ENCODE measurements around the gene PEX5L. TPM values are rescaled to one million over a fixed set of nuclear protein-coding genes. Genes with fewer than 3 reads are reported as not detected.

PEX5L gene
- total RNA-seq, 1 experiment from 2014 or later: 0.60 TPM

- DNase-seq: no peak
Measured at GRCh38 chr3:179861953-179862352, 174.8 kb downstream of the PEX5L start.

DNA sequence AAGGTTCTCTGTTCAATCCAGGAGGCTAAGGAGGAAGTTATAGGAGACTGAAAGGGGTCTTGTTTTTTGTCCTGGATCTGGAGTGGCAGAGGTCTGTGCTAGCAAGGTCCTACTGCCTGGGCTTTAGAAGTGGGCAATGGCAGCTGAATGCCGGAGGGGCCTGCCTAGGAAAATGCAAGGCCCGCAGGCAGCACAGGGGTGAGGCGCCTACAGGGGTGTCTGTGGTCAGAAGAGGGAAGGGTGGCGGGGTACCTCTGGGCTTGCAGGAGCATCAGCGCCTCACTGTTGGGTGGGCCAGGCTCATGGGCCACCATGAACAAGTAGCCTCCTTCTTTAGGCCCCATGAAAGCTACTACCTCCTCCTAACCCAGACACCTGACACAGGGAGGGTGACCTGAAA is 175.4 kb downstream of the PEX5L start:
- no peaks in the 10 kb centered on the region for H4K20me1 ChIP-seq (ENCODE audit: insufficient read depth, low read depth, low read length)
- DNase-seq: no peak
- H2AFZ ChIP-seq (ENCODE audit: low read length): no peak overlapping the region
- no peak overlapping the region for H3K4me3 ChIP-seq (ENCODE audit: low read length)
- no peak overlapping the region for H3K9ac ChIP-seq (ENCODE audit: low read length)
- no peaks in the 10 kb centered on the region for H3K36me3 ChIP-seq (ENCODE audit: insufficient read depth, low read length)
- H3K79me2 ChIP-seq (ENCODE audit: low read length): no peaks in the 10 kb centered on the region
- no peak overlapping the region for H3K4me2 ChIP-seq (ENCODE audit: low read depth, low read length, poor library complexity, severe bottlenecking)
- no peaks in the 10 kb centered on the region for H3K27me3 ChIP-seq (ENCODE audit: low read length)
- H3K9me2 ChIP-seq (replicated peaks; ENCODE audit: insufficient read depth, low read length): no peaks in the 10 kb centered on the region
- no peak overlapping the region for H3K27ac ChIP-seq (ENCODE audit: low read length)
- 0 out of 2 replicates have a peak, but pooled peaks cover 3% of the 10 kb centered on the region for H3K4me1 ChIP-seq (ENCODE audit: low read length)
- no peaks in the 10 kb centered on the region for H3K9me3 ChIP-seq (ENCODE audit: low read length)

More at GRCh38 chr3:179861953-179862352, 174.8 kb downstream of the PEX5L start:
- Histone ChIP-seq H3K4me2 (ENCODE audit: low read depth, low read length, poor library complexity, severe bottlenecking) (no peak overlapping the region), H3K36me3 (ENCODE audit: insufficient read depth, low read length) (no peaks in the 10 kb centered on the region), H3K9me3 (ENCODE audit: low read length) (no peaks in the 10 kb centered on the region), H3K9ac (ENCODE audit: low read length) (no peak overlapping the region), H3K9me2 (replicated peaks; ENCODE audit: insufficient read depth, low read length) (no peaks in the 10 kb centered on the region), H3K4me3 (ENCODE audit: low read length) (no peak overlapping the region), H3K27ac (ENCODE audit: low read length) (no peak overlapping the region), H3K4me1 (ENCODE audit: low read length) (0 out of 2 replicates have a peak, but pooled peaks cover 3% of the 10 kb centered on the region), H4K20me1 (ENCODE audit: insufficient read depth, low read depth, low read length) (no peaks in the 10 kb centered on the region), H3K79me2 (ENCODE audit: low read length) (no peaks in the 10 kb centered on the region), H2AFZ (ENCODE audit: low read length) (no peak overlapping the region), H3K27me3 (ENCODE audit: low read length) (no peaks in the 10 kb centered on the region)

GRCh38 chr3:179860275-179861107 is 176.2 kb downstream of the PEX5L start:
- H3K27ac ChIP-seq (ENCODE audit: low read length): no peak overlapping the region
- DNase-seq: no peak

DNA sequence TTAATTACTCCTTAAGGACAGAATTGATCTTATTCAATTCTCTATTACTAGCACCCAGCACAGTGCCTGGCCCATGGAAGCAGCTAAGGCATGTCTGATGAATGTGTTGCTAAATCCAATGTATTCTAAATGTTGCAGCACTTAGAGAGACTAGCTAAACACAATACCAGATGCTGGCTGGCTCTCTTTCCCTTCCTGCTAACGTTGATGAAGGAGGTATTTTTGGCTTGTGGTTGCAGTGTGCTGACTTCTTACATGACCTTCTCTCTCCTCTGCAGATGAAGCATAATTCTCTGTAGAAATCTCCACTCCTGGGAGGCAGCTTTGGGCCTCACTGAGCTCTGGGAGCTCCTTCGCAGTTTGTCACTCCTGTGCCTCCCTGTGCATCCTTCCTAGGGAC is 183.6 kb downstream of the PEX5L start:
- Histone ChIP-seq H3K9ac (ENCODE audit: low read length) (no peak overlapping the region), H2AFZ (ENCODE audit: low read length) (no peak overlapping the region), H3K9me2 (replicated peaks; ENCODE audit: insufficient read depth, low read length) (no peaks in the 10 kb centered on the region), H3K79me2 (ENCODE audit: low read length) (no peaks in the 10 kb centered on the region), H3K27ac (ENCODE audit: low read length) (no peak overlapping the region), H3K4me1 (ENCODE audit: low read length) (peaks cover 14% of the 10 kb centered on the region), H3K4me2 (ENCODE audit: low read depth, low read length, poor library complexity, severe bottlenecking) (no peak overlapping the region), H3K27me3 (ENCODE audit: low read length) (no peaks in the 10 kb centered on the region), H4K20me1 (ENCODE audit: insufficient read depth, low read depth, low read length) (no peaks in the 10 kb centered on the region), H3K36me3 (ENCODE audit: insufficient read depth, low read length) (no peaks in the 10 kb centered on the region), H3K9me3 (ENCODE audit: low read length) (no peaks in the 10 kb centered on the region), H3K4me3 (ENCODE audit: low read length) (no peak overlapping the region)
- no peak for DNase-seq

More at GRCh38 chr3:179860275-179861107, 176.2 kb downstream of the PEX5L start:
- Histone ChIP-seq H3K9me3 (ENCODE audit: low read length) (no peaks in the 10 kb centered on the region), H3K9ac (ENCODE audit: low read length) (no peak overlapping the region), H3K79me2 (ENCODE audit: low read length) (no peaks in the 10 kb centered on the region), H3K9me2 (replicated peaks; ENCODE audit: insufficient read depth, low read length) (no peaks in the 10 kb centered on the region), H3K4me2 (ENCODE audit: low read depth, low read length, poor library complexity, severe bottlenecking) (no peak overlapping the region), H3K4me3 (ENCODE audit: low read length) (no peak overlapping the region), H3K36me3 (ENCODE audit: insufficient read depth, low read length) (no peaks in the 10 kb centered on the region), H2AFZ (ENCODE audit: low read length) (no peak overlapping the region; the same call in 1 of the 2 replicates), H3K4me1 (ENCODE audit: low read length) (0 out of 2 replicates have a peak, but pooled peaks cover 3% of the 10 kb centered on the region), H4K20me1 (ENCODE audit: insufficient read depth, low read depth, low read length) (no peaks in the 10 kb centered on the region), H3K27me3 (ENCODE audit: low read length) (no peaks in the 10 kb centered on the region)

DNA sequence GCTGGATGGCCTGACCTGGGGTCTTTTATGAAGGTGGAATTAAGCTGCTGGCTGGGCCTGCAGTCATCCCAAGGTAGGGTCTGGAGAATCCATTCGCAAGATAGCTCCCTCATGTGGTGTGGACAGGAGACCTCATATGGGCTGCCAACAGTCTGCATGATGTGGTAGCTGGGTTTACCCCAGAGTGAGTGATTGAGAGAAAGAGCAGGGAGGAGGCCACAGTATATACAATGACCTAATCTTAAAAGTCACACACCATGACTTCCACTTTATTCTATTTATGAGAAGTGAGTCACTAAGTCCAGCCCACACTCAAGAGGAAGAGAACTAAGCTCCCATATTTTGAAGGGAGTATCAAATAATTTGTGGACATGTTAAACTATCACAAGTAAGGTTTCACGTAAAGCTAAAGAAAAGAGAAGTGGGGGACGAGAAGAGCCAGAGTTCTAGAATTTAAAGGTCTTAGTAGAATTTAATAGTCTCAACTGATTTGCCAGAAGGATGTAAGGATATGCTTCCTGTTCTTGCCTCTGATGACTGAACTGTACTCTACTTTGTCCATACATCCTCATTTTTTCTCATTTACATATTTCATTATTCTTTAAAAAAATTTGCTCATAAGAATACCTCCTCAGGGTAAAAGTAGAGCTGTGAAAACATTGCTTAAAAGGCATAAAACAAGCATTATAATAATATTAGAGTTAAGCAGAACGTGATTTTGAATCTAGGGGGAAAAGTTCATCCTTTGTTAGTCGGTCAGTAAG is 184.4 kb downstream of the PEX5L start:
- peaks cover 14% of the 10 kb centered on the region for H3K4me1 ChIP-seq (ENCODE audit: low read length)
- no peak overlapping the region for H3K27ac ChIP-seq (ENCODE audit: low read length)
- H3K9ac ChIP-seq (ENCODE audit: low read length): no peak overlapping the region
- H3K4me2 ChIP-seq (ENCODE audit: low read depth, low read length, poor library complexity, severe bottlenecking): no peak overlapping the region
- H3K4me3 ChIP-seq (ENCODE audit: low read length): no peak overlapping the region
- DNase-seq: no peak
- H3K9me2 ChIP-seq (replicated peaks; ENCODE audit: insufficient read depth, low read length): no peaks in the 10 kb centered on the region
- H3K79me2 ChIP-seq (ENCODE audit: low read length): no peaks in the 10 kb centered on the region
- no peaks in the 10 kb centered on the region for H4K20me1 ChIP-seq (ENCODE audit: insufficient read depth, low read depth, low read length)
- H2AFZ ChIP-seq (ENCODE audit: low read length): no peak overlapping the region
- no peaks in the 10 kb centered on the region for H3K36me3 ChIP-seq (ENCODE audit: insufficient read depth, low read length)
- no peaks in the 10 kb centered on the region for H3K9me3 ChIP-seq (ENCODE audit: low read length)
- H3K27me3 ChIP-seq (ENCODE audit: low read length): no peaks in the 10 kb centered on the region

GRCh38 chr3:179848711-179849110 is 188.0 kb downstream of the PEX5L start:
- H3K27me3 ChIP-seq (ENCODE audit: low read length): no peaks in the 10 kb centered on the region
- no peak overlapping the region for H3K4me3 ChIP-seq (ENCODE audit: low read length)
- no peak overlapping the region for H3K9ac ChIP-seq (ENCODE audit: low read length)
- no peaks in the 10 kb centered on the region for H3K79me2 ChIP-seq (ENCODE audit: low read length)
- no peak overlapping the region for H3K27ac ChIP-seq (ENCODE audit: low read length)
- H3K36me3 ChIP-seq (ENCODE audit: insufficient read depth, low read length): no peaks in the 10 kb centered on the region
- H3K9me3 ChIP-seq (ENCODE audit: low read length): no peaks in the 10 kb centered on the region
- H4K20me1 ChIP-seq (ENCODE audit: insufficient read depth, low read depth, low read length): no peaks in the 10 kb centered on the region
- no peaks in the 10 kb centered on the region for H3K9me2 ChIP-seq (replicated peaks; ENCODE audit: insufficient read depth, low read length)
- H3K4me1 ChIP-seq (ENCODE audit: low read length): peaks cover 14% of the 10 kb centered on the region
- H3K4me2 ChIP-seq (ENCODE audit: low read depth, low read length, poor library complexity, severe bottlenecking): no peak overlapping the region
- no peak for DNase-seq
- H2AFZ ChIP-seq (ENCODE audit: low read length): 0 out of 2 replicates have a peak overlapping the region, but pooled peaks have one; percentile 19

GRCh38 chr3:179842061-179842460 is 194.7 kb downstream of the PEX5L start:
- H3K27me3 ChIP-seq (ENCODE audit: low read length): no peaks in the 10 kb centered on the region

GRCh38 chr3:179840985-179841384 is 195.8 kb downstream of the PEX5L start:
- no peak overlapping the region for H3K9ac ChIP-seq (ENCODE audit: low read length)
- no peak for DNase-seq
- H3K9me3 ChIP-seq (ENCODE audit: low read length): no peaks in the 10 kb centered on the region
- no peaks in the 10 kb centered on the region for H3K36me3 ChIP-seq (ENCODE audit: insufficient read depth, low read length)
- H2AFZ ChIP-seq (ENCODE audit: low read length): no peak overlapping the region
- no peaks in the 10 kb centered on the region for H3K4me1 ChIP-seq (ENCODE audit: low read length)
- H3K27me3 ChIP-seq (ENCODE audit: low read length): no peaks in the 10 kb centered on the region
- H3K79me2 ChIP-seq (ENCODE audit: low read length): no peaks in the 10 kb centered on the region
- H3K4me3 ChIP-seq (ENCODE audit: low read length): no peak overlapping the region
- no peak overlapping the region for H3K27ac ChIP-seq (ENCODE audit: low read length)
- no peak overlapping the region for H3K4me2 ChIP-seq (ENCODE audit: low read depth, low read length, poor library complexity, severe bottlenecking)
- 0 out of 2 replicates have a peak, but pooled peaks cover 5% of the 10 kb centered on the region for H3K9me2 ChIP-seq (replicated peaks; ENCODE audit: insufficient read depth, low read length)
- H4K20me1 ChIP-seq (ENCODE audit: insufficient read depth, low read depth, low read length): no peaks in the 10 kb centered on the region

More at GRCh38 chr3:179842061-179842460, 194.7 kb downstream of the PEX5L start:
- Histone ChIP-seq H3K4me3 (ENCODE audit: low read length) (no peak overlapping the region), H3K36me3 (ENCODE audit: insufficient read depth, low read length) (no peaks in the 10 kb centered on the region), H3K9me2 (replicated peaks; ENCODE audit: insufficient read depth, low read length) (0 out of 2 replicates have a peak, but pooled peaks cover 3% of the 10 kb centered on the region), H3K79me2 (ENCODE audit: low read length) (no peaks in the 10 kb centered on the region), H2AFZ (ENCODE audit: low read length) (no peak overlapping the region), H3K4me1 (ENCODE audit: low read length) (no peaks in the 10 kb centered on the region), H3K4me2 (ENCODE audit: low read depth, low read length, poor library complexity, severe bottlenecking) (no peak overlapping the region), H3K9me3 (ENCODE audit: low read length) (no peaks in the 10 kb centered on the region), H4K20me1 (ENCODE audit: insufficient read depth, low read depth, low read length) (no peaks in the 10 kb centered on the region), H3K27ac (ENCODE audit: low read length) (no peak overlapping the region), H3K9ac (ENCODE audit: low read length) (no peak overlapping the region)
- no peak for DNase-seq
